Measurements from ENCODE around the gene SRCIN1. TPM values are rescaled to one million over a fixed set of nuclear protein-coding genes. Genes with fewer than 3 reads are reported as not detected.
A peak's percentile ranks its signal among the peaks of the same experiment; 100 is the strongest.
"Not testable (repeated sequence)": the region's sequence is repeated elsewhere in the genome, so short reads cannot be mapped to it uniquely, and the experiment has no call there.

SRCIN1 gene
- total and polyA plus RNA-seq, 9 donors: 0.75 to 1.9 (median 1.3) TPM

GRCh38 chr17:38511150-38512108 lies 94.3 kb downstream of the SRCIN1 start:
- Histone ChIP-seq H3K4me3 (ENCODE audit: low read length) (no peak overlapping the region), H3K27me3 (ENCODE audit: control insufficient read depth, insufficient read depth, low read length) (peaks cover 26% of the 10 kb centered on the region), H3K36me3 (ENCODE audit: control insufficient read depth, insufficient read depth, low read length) (peaks cover 13% of the 10 kb centered on the region), H3K9me3 (replicated peaks; ENCODE audit: control insufficient read depth, low read depth, low read length) (no peaks in the 10 kb centered on the region), H3K27ac (ENCODE audit: low read length) (no peak overlapping the region), H3K4me1 (ENCODE audit: control insufficient read depth, insufficient read depth, low read length) (peaks cover 26% of the 10 kb centered on the region)
- WGBS (ENCODE audit: insufficient coverage): 28% methylated on average over 6 of the region's 15 CpGs
- DNase-seq: no peak

- peaks cover 26% of the 10 kb centered on the region for H3K4me1 ChIP-seq (ENCODE audit: control insufficient read depth, insufficient read depth, low read length)
- no peak overlapping the region for H3K4me3 ChIP-seq (ENCODE audit: low read length)
- peaks cover 21% of the 10 kb centered on the region for H3K36me3 ChIP-seq (ENCODE audit: control insufficient read depth, insufficient read depth, low read length)
- WGBS (ENCODE audit: insufficient coverage): 2% methylated on average over 79 of the region's 86 CpGs
- H3K27me3 ChIP-seq (ENCODE audit: control insufficient read depth, insufficient read depth, low read length): peaks cover 26% of the 10 kb centered on the region
- peak; percentile 72 for DNase-seq
- H3K9me3 ChIP-seq (replicated peaks; ENCODE audit: control insufficient read depth, low read depth, low read length): no peaks in the 10 kb centered on the region
- H3K27ac ChIP-seq (ENCODE audit: low read length): no peak overlapping the region
Measured at GRCh38 chr17:38510421-38511149, 95.2 kb downstream of the SRCIN1 start.

GRCh38 chr17:38509772-38510420 lies 95.9 kb downstream of the SRCIN1 start:
- Histone ChIP-seq H3K4me1 (ENCODE audit: control insufficient read depth, insufficient read depth, low read length) (peaks cover 26% of the 10 kb centered on the region), H3K4me3 (ENCODE audit: low read length) (peak overlapping the region; percentile 17), H3K9me3 (replicated peaks; ENCODE audit: control insufficient read depth, low read depth, low read length) (no peaks in the 10 kb centered on the region), H3K27ac (ENCODE audit: low read length) (peak overlapping the region; percentile 20), H3K27me3 (ENCODE audit: control insufficient read depth, insufficient read depth, low read length) (peaks cover 26% of the 10 kb centered on the region), H3K36me3 (ENCODE audit: control insufficient read depth, insufficient read depth, low read length) (peaks cover 21% of the 10 kb centered on the region)
- no peak for DNase-seq
- 2% methylated on average over 80 of the region's 80 CpGs for WGBS (ENCODE audit: insufficient coverage)

DNA sequence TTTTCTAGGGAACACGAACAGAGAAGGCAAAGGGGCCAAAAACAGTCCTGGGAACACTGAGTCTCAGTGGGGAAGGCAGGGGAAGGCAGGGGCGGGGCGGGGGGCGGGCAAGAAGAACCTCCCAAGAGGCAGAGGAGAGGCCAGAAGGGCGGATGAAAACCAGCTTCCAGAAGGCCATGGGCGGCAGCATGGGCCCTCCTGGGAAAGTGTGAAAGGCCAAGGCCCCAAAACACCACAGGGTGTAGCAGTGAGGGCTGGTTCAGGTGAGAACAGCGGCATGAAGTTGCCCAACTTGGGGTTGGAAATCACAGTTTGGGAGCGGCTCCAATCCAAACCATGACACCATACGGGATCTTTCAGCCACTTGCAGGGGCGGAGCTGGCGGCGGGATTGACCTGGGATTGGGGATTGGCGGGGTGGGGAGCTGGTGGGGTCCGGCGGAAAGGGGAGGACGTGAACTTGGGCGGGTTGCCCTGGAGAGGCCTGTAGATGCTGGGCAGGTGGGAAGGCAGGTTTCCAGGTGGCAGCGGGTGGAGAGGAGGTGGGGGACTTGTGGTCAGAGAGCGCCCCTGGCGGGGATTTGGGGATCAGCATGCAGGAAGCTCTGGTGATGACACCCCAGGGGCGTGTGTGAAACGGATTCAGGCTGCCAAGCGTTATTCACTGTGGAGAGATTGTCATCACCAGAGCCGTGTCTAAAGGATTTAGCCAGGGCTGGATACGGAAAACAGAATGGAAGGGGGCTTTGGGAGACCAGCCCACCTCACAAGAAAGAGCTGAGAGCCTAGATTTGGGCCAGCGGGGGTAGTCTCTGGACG lies 96.6 kb downstream of the SRCIN1 start:
- Histone ChIP-seq H3K9me3 (replicated peaks; ENCODE audit: control insufficient read depth, low read depth, low read length) (no peaks in the 10 kb centered on the region), H3K36me3 (ENCODE audit: control insufficient read depth, insufficient read depth, low read length) (peaks cover 25% of the 10 kb centered on the region), H3K27me3 (ENCODE audit: control insufficient read depth, insufficient read depth, low read length) (peaks cover 26% of the 10 kb centered on the region), H3K4me1 (ENCODE audit: control insufficient read depth, insufficient read depth, low read length) (peaks cover 26% of the 10 kb centered on the region), H3K27ac (ENCODE audit: low read length) (peak overlapping the region; percentile 20), H3K4me3 (ENCODE audit: low read length) (peak overlapping the region; percentile 17)
- 29% methylated on average over 25 of the region's 27 CpGs for WGBS (ENCODE audit: insufficient coverage)
- peak; percentile 89 for DNase-seq

DNA sequence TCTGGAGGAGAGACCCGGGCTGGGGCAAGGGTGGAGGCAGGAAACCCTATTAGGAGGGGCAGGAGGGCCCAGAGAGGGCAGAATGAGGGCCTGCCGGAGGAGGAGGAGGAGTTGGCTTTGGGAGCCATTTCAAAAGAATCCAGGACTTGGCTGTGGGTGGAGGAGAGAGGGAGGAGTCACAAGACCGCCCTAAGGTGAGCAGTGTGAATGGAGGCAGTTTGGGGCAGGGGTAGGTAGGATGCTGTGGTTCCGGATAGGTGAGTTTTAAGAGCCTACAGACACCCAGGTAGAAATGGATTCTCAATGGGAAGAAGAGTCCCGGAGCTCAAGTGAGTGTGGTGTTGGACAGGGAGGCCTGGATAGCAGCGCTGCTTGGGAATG lies 97.2 kb downstream of the SRCIN1 start:
- 68% methylated on average over 6 of the region's 6 CpGs for WGBS (ENCODE audit: insufficient coverage)
- no peak for DNase-seq
- Histone ChIP-seq H3K27me3 (ENCODE audit: control insufficient read depth, insufficient read depth, low read length) (peaks cover 26% of the 10 kb centered on the region), H3K9me3 (replicated peaks; ENCODE audit: control insufficient read depth, low read depth, low read length) (no peaks in the 10 kb centered on the region), H3K27ac (ENCODE audit: low read length) (no peak overlapping the region), H3K4me1 (ENCODE audit: control insufficient read depth, insufficient read depth, low read length) (peaks cover 26% of the 10 kb centered on the region), H3K36me3 (ENCODE audit: control insufficient read depth, insufficient read depth, low read length) (peaks cover 31% of the 10 kb centered on the region), H3K4me3 (ENCODE audit: low read length) (no peak overlapping the region)

- H3K27ac ChIP-seq (ENCODE audit: low read length): no peak overlapping the region
- DNase-seq: no peak
- H3K4me3 ChIP-seq (ENCODE audit: low read length): no peak overlapping the region
- H3K4me1 ChIP-seq (ENCODE audit: control insufficient read depth, insufficient read depth, low read length): peaks cover 26% of the 10 kb centered on the region
- peaks cover 36% of the 10 kb centered on the region for H3K36me3 ChIP-seq (ENCODE audit: control insufficient read depth, insufficient read depth, low read length)
- H3K9me3 ChIP-seq (replicated peaks; ENCODE audit: control insufficient read depth, low read depth, low read length): no peaks in the 10 kb centered on the region
- peaks cover 26% of the 10 kb centered on the region for H3K27me3 ChIP-seq (ENCODE audit: control insufficient read depth, insufficient read depth, low read length)
- 80% methylated on average over 2 of the region's 3 CpGs for WGBS (ENCODE audit: insufficient coverage)
Measured at GRCh38 chr17:38507921-38508569, 97.7 kb downstream of the SRCIN1 start.

- Histone ChIP-seq H3K9me3 (replicated peaks; ENCODE audit: control insufficient read depth, low read depth, low read length) (no peaks in the 10 kb centered on the region), H3K36me3 (ENCODE audit: control insufficient read depth, insufficient read depth, low read length) (peaks cover 42% of the 10 kb centered on the region)
- 100% methylated on average over 1 of the region's 3 CpGs for WGBS (ENCODE audit: insufficient coverage)
Measured at GRCh38 chr17:38507436-38507835, 98.3 kb downstream of the SRCIN1 start.

GRCh38 chr17:38504216-38504615 lies 101.5 kb downstream of the SRCIN1 start:
- H3K9me3 ChIP-seq (replicated peaks; ENCODE audit: control insufficient read depth, low read depth, low read length): no peaks in the 10 kb centered on the region
- no peak for DNase-seq
- H3K27me3 ChIP-seq (ENCODE audit: control insufficient read depth, insufficient read depth, low read length): peaks cover 2% of the 10 kb centered on the region
- 89% methylated on average over 12 of the region's 14 CpGs for WGBS (ENCODE audit: insufficient coverage)
- H3K36me3 ChIP-seq (ENCODE audit: control insufficient read depth, insufficient read depth, low read length): peaks cover 52% of the 10 kb centered on the region
- H3K4me1 ChIP-seq (ENCODE audit: control insufficient read depth, insufficient read depth, low read length): peaks cover 9% of the 10 kb centered on the region
- H3K4me3 ChIP-seq (ENCODE audit: low read length): no peak overlapping the region
- H3K27ac ChIP-seq (ENCODE audit: low read length): no peak overlapping the region

More at GRCh38 chr17:38507436-38507835, 98.3 kb downstream of the SRCIN1 start:
- Histone ChIP-seq H3K27me3 (ENCODE audit: control insufficient read depth, insufficient read depth, low read length) (peaks cover 22% of the 10 kb centered on the region), H3K27ac (ENCODE audit: low read length) (no peak overlapping the region), H3K4me1 (ENCODE audit: control insufficient read depth, insufficient read depth, low read length) (peaks cover 23% of the 10 kb centered on the region), H3K4me3 (ENCODE audit: low read length) (no peak overlapping the region)
- no peak for DNase-seq

DNA sequence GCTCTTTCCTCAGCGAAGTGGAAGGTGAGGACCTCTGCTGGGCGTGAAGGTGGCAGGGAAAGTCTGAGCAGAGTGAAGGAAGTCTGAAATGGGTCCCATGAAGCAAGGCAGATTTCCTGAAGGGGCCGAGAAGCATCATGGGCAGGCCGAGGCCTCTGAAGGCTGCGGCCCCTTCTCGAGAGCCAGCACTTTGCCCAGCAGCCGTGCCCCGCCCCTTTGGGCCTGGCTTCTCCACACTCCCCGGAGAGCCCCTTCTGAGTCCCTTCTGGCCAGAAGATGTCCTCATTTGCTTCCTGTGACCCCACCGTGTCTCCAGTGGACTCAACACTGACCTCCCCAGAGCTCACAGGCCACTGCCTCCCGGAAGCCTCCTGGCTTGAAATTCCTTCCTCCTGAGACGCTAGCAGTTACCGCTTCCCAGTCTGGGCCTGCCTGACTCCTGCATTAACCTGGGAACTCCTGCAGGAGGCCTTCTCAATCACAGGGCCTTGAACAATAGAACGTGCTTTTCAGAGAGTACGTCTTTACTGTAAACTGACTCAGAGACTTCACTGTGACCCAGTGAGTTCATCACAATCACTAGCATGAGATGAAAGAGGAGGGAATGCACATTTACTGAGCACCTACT lies 102.4 kb downstream of the SRCIN1 start:
- H3K4me3 ChIP-seq (ENCODE audit: low read length); H3K27me3 ChIP-seq (ENCODE audit: control insufficient read depth, insufficient read depth, low read length); H3K4me1 ChIP-seq (ENCODE audit: control insufficient read depth, insufficient read depth, low read length); DNase-seq; H3K27ac ChIP-seq (ENCODE audit: low read length); H3K9me3 ChIP-seq (replicated peaks; ENCODE audit: control insufficient read depth, low read depth, low read length): not testable (repeated sequence)
- peaks cover 60% of the 10 kb centered on the region for H3K36me3 ChIP-seq (ENCODE audit: control insufficient read depth, insufficient read depth, low read length)
- 75% methylated on average over 12 of the region's 15 CpGs for WGBS (ENCODE audit: insufficient coverage)

Data from muscle of leg (tissue), 11 donors.